GM10266 (cell line): ENCODE data around the gene PANK4.

Experiments used
- DNase-seq: peaks from one replicate; pipeline ENCODE4 v3.0.0; 2012; ENCODE audit errors: extremely low spot score
- CTCF ChIP-seq: IDR thresholded peaks from 2 replicates; pipeline ENCODE4 v1.5.1; 2012; ENCODE audit warnings: mild to moderate bottlenecking, low read depth; ENCODE audit not compliant: control insufficient read depth, insufficient read depth; ENCODE audit errors: missing control alignments

Gene PANK4

DNA sequence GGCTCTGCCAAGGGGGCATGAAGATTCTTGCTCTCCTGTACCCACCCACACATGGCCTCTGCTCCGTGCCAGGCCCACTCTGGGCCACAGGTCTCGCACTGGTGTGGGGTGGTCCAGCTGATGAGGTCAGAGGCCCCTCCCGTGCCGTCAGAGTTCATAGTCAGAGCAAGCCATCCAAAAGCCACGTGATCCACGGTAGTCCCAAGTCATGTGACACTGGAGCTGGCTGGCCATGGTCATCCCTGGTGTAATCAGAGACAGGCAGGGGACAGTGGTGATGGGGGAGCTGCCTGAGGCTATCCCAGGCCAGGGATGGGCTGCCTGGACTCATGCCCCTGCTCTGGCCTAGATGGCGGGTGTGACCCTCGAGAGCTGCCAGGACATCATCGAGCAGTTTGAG, 39.8 kb downstream of the PANK4 start:
- no peak for TF ChIP-seq CTCF
- DNase-seq, result no peak

DNA sequence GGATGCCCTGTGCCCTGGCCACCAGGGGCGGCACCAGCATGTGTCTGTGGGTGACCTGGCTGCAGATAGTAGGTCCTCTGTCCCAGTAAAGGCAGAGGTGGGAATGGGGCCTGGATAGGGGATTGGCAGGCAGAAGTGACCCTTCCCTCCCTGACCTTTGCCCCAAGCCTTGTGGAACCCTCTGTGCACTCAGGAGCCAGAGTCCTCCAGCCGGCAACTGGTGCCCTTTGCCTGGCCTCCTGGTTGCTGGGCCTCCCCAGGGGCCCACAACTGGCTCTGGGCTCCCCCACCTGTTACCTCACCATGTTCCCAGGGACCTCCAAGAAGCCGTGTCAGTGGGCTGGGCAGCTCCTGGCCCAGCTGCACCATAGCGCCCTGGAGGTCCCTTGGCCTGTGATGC, 40.4 kb downstream of the PANK4 start:
- no peak for DNase-seq
- TF ChIP-seq CTCF, result no peak

- TF ChIP-seq CTCF, result no peak
- no peak for DNase-seq
Observed at GRCh38 chr1:2483970-2484369, 42.4 kb downstream of the PANK4 start.

DNA sequence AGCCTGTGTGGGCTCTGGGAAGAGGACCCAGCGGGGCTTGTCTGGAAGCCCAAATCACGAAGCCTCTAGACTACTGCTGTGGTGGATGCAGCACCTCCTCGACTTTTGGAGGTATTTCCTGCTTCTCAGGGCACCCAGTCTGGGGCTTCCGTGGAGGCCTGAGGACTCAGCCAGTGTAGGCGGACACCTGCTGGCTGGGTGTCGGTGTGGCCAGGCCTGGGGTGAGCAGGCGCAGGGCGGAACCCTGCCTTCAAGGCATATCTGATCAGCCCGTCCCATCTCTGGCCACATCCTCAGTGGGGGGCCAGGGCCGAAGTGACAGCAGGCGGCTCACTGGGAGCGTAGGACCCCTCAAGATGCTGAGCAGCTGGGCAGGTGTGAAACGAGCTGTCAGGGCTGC, 43.4 kb downstream of the PANK4 start:
- no peak for DNase-seq
- TF ChIP-seq CTCF, result no peak

- DNase-seq, result no peak
- TF ChIP-seq CTCF, result no peak
Observed at GRCh38 chr1:2482588-2482987, 43.8 kb downstream of the PANK4 start.

DNA sequence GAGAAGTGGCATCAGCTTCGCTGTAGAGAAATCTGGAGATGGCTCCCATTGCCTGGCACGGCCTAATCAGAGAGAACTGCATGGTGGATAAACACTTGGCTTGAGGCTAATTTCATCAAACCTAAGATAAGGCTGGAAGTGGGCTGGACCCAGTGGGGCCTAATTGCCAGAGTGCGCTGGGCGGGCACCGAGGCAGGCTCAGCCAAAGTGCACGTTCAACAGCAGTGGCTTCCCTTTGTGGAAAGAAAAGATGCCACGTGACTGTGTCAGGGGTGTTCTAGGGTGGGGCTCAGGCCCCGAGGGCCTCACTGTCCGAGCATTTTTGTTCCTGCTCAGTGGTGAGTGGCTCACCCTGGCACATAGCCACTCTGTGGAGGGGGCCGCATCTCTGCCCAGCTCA, 44.5 kb downstream of the PANK4 start:
- TF ChIP-seq CTCF, result no peak
- DNase-seq, result no peak

DNA sequence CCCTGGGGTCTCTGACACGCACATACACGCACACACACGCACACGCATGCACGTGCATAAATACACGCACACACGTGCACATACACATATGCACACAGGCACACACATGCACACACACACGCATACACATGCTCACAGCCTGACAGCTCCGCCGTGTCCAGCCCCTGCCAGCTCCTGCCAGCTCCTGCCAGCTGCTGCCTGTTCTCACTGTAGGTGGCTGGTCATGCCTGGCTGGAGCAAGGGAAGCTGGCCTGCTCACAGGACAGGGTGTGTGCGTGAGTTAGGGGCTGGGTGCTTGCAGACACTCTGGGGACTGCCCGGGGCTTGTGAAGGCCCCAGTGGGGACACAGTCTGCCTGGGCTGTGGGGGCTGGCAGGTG, 45.4 kb downstream of the PANK4 start:
- TF ChIP-seq CTCF, result no peak
- DNase-seq, result no peak
